ENCODE measurements around the gene HS6ST1.

- no peak for TF ChIP-seq POLR2AphosphoS5 (IDR thresholded peaks at IDR 0.05)
- TF ChIP-seq, protein P1, sequence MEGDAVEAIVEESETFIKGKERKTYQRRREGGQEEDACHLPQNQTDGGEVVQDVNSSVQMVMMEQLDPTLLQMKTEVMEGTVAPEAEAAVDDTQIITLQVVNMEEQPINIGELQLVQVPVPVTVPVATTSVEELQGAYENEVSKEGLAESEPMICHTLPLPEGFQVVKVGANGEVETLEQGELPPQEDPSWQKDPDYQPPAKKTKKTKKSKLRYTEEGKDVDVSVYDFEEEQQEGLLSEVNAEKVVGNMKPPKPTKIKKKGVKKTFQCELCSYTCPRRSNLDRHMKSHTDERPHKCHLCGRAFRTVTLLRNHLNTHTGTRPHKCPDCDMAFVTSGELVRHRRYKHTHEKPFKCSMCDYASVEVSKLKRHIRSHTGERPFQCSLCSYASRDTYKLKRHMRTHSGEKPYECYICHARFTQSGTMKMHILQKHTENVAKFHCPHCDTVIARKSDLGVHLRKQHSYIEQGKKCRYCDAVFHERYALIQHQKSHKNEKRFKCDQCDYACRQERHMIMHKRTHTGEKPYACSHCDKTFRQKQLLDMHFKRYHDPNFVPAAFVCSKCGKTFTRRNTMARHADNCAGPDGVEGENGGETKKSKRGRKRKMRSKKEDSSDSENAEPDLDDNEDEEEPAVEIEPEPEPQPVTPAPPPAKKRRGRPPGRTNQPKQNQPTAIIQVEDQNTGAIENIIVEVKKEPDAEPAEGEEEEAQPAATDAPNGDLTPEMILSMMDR (IDR thresholded peaks at IDR 0.05 in 8 of 11, conservative IDR thresholded peaks at IDR 0.05 in 3 of 11) = no peak
These were observed 43.7 kb upstream of the HS6ST1 start for GRCh38 chr2:128362176-128362888.

Data from spleen (tissue), 7 donors.